Measurements from ENCODE around the gene HLA-DPB1.
"Not testable (repeated sequence)": the region's sequence is repeated elsewhere in the genome, so short reads cannot be mapped to it uniquely, and the experiment has no call there.

- TF ChIP-seq CTCF, POLR2A (IDR thresholded peaks at IDR 0.05): not testable (repeated sequence)
Measured at GRCh38 chr6:33101121-33101737, 25.4 kb downstream of the HLA-DPB1 start.
